Urothelium cell line (cell line): Measurements from ENCODE around the gene PSORS1C2.
A peak's percentile ranks its signal among the peaks of the same experiment; 100 is the strongest.

Experiments
- DNase-seq: peaks from one replicate; pipeline ENCODE4 v3.0.0; 2011; ENCODE audit warnings: low spot score, mixed read lengths
- FAIRE-seq: peaks from 2 replicates; lab custom pipeline; 2011; peaks lifted over from hg19 to GRCh38; lab: Jason Lieb, UNC

Gene PSORS1C2

DNA sequence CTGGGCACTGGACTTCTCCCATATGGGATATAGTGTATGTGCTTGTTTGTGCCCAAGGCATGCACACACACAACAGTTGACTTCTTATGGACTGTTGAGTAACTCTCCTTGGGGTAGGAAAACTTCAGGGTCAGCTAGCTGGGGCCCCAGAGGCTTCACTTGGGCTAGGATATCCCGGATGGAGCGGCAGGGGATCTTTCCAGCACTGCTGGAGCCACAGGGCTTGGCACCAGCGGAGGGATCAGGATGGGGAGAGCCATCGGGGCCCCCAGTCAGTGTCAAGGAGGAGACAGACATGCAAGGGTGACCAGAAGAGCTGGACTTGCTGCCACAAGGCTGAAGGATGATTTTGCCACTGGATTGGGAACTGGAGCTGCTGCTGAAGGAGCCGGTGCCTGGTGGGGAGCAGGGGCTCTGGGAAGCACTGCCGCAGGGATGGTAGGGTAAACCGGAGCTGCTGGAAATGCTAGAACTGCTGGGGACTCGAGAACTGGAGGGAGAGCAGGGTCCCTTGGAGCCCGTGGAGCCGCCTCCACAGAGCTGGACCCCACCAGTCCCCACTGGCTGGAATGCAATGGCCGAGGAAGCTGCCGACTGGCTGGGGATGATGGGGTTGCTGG, 22.8 kb downstream of the PSORS1C2 start:
- FAIRE-seq: no peak
- DNase-seq: no peak

DNA sequence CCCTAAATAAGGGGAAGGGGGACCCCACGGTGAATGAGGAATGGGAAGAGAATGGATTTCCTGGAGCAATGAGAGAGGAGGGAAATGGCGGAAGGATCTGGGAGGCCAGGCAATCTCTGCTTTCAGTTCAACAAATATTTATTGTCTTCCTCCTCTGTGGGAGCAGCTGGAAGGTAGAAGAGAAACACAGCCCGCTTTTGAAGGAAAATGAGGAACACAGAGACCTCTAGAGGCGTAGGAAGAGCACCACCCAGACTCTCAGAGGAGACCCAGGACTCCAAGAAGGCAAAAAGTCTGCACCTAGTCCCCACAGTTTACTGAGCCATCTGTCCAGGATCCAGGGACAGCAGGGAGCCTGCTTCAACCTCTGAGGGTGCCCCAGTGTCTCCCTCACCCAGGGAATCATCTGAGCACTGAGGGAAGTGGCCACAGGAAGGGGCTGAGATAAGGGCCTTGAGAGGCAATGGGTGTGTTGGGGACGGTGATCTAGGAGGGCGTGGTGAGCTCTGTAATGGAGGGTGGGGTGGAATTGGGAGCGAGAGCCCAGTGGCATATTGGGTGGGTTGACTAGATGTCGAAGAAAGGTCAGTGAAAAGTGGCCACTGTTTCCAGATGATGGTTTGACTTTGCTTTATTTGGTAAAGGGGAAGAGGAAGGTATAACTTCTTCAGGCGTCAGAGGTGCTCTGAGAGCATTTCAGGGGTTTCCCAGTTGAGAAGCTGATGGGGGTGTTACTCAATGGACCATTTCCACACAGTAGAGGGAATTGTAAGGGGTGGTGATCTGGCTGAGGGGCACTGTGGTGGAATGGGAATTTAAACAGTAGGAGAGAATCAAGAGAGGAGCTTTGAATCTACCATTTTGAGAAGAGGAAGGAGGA, 23.7 kb downstream of the PSORS1C2 start:
- FAIRE-seq: peak; percentile 66
- peak; percentile 67 for DNase-seq

DNA sequence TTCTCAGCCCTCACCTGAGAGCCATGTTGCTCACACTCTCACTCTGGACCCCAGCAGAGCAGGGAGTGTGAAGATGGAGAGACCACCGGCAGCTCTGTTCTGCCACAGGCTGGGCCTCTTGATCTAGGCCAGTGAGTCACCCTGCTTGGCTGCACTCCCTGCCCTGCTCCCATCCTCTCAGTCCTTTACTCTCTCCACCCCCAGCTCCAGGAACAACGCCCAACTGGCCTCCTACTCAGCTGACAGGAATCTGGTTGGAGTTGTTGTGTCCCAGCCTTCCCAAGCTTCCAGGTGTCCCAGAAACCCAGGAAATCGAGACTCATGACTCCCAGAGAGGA, 24.4 kb downstream of the PSORS1C2 start, which contains the start of gene PSORS1C1:
TSS of gene PSORS1C1 (plus strand) at position 260 of the 338 bp plus-strand sequence. CDS start 14,833 bp downstream, outside the sequence.
- peak; percentile 88 for DNase-seq

DNA sequence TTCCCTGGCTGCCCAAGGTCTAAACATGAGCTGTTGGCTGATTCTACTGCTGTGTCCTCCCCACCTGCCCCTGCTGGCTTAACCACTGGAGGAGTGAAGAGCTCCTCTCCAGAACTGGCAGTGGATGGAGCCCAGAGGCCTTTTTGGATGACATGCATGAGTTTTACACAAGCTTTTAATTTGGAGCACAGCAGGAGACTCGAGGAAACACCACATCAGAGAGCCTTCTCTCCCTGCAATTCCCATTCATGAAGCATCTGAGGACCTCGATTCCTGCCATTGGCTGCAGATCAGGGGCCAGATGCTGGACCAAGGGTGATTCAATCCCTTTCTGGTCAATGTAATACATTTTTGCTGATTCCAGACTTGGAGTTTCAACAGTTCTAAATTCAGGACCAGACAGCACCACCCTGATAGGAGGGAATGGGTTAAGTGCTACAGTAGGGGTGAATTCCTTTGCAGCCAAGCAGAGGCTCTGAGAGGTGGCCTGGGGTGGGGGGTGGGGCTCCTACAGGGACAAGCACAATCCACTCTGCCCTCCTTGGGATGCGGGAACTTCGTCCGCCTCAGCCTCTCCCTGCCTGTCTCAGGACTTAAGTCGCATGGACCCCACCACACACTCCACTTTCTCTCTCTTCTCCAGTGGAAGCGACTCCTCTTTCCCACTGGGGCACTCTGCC, 24.9 kb downstream of the PSORS1C2 start:
- FAIRE-seq (no peak), DNase-seq (peak; percentile 60)

More for the DNA sequence above, 24.4 kb downstream of the PSORS1C2 start, which contains the start of gene PSORS1C1:
- FAIRE-seq: peak; percentile 97

DNA sequence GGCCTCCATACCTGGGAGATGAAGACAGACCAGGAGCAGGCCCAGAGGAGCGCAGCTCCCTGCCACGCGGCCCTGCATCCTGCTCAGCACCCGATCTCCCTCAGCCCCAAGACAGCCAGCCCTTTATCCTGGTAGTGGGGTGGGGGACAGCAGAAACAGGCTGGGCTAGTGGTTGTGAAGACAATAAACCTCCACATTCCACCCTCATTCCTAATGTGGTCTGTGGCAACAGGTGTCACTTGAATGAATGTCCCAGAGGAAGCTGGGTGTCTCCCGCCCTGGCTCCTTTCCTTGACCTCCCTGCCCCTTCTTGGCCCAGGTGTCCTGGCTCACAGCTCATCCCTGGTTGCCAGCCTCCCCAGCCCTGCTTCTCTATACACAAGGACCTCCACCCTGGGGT, 26.4 kb downstream of the PSORS1C2 start, which contains the start of gene C6orf15:
TSS of gene C6orf15 (minus strand) at position 98 of the 400 bp plus-strand sequence. CDS start at position 78, 20 bp downstream.
- DNase-seq (peak; percentile 54), FAIRE-seq (peak; percentile 27)

DNA sequence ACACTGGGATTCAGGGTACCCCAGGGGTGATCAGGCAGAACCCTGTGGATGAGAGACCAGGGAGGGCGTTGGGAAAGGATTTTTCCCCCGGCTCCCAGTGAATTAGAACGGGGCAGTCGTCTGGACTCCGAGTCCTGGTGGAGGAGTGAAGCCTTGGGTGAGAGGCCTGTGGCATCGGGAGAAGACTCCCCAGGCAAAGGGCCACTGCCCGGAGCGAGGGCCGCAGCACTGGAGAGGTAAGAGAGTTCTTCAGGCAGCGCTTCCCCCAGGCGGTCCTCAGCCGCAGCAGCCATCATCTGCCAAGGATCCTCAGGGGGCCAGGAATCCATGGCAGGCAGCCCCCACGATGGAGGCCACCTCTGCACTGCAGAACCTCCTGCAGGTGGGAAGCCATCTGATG, 27.2 kb downstream of the PSORS1C2 start:
- FAIRE-seq: no peak
- DNase-seq: no peak

DNA sequence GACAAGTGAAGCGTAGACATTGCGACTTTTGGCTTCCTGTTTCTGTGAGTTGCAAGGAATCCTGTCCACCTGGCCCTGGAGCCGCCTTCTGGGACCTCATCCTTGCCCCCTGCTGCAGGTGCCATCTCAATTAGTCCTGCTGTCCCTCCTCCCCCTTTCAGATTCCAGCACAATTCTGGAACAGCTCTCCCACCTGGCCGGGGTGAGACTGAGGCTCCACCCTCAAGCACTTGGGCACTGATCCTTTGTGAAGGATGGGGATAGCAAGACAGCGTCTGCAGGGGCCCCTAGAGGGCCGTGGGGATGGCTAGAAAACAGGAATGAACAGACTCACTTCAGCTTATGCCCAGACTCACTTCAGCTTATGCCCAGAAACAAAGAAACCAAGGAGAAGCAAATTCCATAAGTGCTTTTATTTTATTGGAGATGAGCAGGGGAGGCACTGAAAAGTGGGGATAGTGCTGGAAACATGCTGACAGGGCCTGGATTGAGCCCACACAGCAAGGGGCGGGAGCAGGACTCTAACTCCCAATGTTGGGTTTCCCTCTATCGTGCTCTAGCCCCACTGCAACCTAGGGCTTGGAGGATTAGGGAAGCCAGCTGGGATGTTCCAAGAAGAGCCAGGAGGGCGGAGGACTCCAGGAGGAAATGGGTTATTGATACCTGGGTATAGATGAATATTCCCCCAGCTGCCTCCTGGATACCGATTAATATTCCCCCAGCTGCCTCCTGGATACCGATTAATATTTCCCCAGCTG, 27.9 kb downstream of the PSORS1C2 start:
- FAIRE-seq (no peak), DNase-seq (no peak)

DNA sequence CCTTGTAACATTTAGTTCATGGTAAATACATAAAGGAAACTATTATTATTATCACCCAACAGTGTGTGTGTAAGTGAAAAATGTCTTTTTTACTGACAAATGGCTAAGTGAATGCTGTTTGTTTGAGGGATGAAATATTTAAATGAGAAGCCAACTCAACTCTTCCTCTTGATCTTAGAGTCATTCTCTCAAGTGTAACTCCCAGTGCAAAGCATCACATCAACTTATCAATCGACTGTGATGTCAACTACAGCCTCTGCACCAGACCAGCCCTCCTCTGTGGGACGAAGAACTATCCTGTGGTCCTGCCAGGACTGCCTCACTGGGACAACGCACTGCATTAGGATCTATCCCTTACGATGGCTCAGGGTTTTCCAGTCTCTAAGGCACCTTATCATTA, 31.8 kb downstream of the PSORS1C2 start:
- no peak for DNase-seq
- FAIRE-seq: no peak

DNA sequence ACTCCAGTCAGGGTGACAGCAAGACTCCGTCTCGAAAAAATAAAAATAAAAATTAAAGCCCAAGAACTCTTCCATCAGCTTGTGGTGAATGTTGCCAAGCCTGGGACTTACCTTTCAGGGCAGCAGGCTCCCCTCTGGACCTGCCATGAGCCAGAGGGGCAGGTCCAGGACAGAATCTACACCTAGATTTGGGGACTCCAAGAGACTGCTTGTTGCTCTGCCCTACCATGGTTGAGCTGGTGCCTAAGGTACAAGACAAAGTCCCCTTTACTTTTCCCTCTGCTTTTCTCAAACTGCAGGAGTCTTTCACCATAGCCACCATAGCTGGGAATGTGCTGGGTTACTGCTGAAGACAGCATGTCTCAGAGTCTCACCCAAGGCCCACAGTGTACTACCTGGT, 35.7 kb downstream of the PSORS1C2 start:
- FAIRE-seq: no peak

DNA sequence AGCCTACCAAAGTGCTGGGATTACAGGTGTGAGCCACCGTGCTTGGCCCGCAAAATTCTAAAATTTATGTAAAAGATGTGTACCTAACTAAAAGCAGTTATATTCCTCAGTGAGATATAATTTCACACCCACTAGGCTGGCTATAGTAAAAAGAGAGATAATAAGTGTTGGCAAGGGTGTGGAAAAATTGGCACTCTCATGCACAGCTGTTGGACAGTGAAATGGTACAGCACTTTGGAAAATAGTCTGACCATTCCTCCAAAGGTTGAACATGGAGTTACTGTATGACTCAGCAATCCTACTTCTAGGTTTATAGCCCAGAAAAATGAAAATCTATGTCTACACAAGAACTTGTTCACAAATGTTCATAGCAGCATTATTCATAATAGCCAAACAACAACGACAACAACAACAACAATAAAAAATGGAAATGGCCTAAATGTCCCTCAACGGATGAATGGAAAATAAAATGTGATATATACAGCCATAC, 40.4 kb downstream of the PSORS1C2 start:
- no peak for DNase-seq
- no peak for FAIRE-seq

More for the DNA sequence above, 35.7 kb downstream of the PSORS1C2 start:
- no peak for DNase-seq

DNA sequence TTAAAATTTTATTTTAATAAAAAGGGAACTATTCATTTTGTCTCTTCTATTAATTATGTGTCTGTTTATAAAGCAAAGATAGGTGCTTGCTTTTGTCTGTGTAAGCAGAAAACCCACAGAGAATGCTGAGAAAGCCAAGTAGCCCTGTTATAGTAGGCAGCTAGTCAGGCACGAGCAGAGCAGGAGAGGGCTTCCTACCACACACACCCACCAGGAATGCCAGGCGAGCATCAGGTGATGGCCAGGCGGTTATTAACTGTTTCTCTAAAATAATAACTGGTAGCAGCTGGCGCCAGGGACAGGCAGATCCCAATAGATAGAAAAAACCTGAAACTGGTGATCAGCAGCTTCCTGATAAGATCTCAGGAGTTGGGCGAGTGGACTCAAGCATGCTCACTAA, 42.2 kb downstream of the PSORS1C2 start:
- no peak for FAIRE-seq
- DNase-seq: no peak

DNA sequence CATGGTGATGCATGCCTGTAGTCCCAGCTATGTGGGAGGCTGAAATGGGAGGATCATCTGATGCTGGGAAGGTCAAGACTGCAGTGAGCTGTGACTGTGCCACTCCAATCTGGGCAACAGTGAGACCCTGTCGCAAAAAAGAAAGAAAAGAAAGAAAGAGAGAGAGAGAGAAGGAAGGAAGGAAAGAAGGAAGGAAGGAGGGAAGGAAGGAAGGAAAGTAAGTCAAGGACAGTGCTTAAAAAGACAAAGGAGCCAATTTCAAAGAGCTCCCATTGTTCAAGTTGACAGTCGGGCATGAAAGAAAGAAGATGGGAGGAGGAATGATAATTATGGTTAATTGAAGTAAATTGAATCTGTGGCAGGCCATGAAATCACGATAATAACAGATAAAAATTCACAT, 42.7 kb downstream of the PSORS1C2 start:
- FAIRE-seq: no peak
- no peak for DNase-seq

DNA sequence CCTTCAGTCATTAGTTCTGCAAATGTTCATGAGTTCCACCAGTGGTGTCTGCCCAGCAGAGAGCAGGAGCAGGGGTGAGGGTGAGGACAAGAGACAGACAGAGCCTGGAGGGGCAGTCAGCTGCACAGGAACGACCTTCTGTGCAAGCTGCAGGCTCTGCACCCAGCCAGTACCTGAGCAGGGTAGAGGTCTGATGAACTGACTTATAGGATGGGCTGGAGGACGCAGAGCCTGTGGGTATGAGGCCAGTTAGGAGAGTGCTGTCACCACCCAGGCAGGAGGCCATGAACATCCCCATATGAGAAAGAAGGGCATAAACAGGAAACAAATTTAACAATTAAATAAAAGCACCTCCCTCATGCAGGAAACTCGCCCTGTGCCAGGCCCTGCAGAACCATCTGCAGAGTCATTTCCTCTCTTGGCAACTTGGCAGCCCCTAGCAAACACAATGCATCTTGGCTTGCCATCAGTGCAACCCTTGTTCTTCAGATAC, 44.4 kb downstream of the PSORS1C2 start:
- FAIRE-seq: no peak
- DNase-seq: no peak

DNA sequence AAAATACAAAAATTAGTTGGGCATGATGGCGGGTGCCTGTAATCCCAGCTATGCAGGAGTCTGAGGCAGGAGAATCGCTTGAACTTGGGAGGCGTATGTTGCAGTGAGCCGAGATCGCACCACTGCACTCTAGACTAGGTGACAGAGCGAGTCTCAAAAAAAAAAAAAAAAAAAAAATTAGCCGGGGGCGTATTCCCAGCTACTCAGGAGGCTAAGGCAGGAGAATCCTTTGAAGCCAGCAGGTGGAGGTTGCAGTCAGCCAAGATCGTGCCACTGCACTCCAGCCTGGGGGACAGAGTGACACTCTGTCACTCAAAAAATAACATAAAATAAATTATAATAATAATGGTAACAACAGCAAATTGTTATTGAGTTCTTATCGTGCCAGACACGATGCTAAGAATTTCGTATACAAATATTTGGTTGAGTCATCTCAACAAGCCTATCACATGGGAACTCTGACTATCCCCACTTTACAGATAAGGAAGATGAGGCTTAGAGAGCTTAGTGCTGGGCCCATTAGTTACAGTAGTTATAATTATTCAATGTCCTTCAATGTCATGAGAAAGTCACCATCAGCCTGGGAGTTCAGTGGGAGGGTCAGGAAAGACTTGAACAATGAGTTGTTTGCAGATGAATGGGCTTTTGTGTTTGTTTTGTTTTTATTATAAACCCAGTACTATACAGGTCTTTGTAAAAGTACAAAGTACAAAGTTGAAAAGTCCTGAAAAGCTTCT, 45.9 kb downstream of the PSORS1C2 start:
- DNase-seq (no peak), FAIRE-seq (no peak)

DNA sequence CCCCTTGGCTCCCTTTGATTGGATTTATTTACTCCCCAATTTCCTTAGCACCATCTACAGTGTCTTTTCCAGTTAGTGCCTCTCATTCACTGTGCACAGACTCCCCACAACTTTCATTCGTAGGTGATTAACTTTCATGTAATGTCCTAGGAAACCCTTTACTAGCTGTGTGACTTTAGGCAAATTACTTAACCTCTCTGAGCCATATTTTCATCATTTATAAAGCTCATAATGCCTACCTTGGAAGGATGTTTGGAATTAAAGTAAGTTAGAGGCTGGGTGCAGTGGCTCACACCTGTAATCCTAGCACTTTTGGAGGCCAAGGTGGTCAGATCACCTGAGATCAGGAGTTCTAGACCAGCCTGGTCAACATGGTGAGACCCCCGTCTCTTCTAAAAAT, 46.6 kb downstream of the PSORS1C2 start:
- FAIRE-seq (no peak), DNase-seq (no peak)

DNA sequence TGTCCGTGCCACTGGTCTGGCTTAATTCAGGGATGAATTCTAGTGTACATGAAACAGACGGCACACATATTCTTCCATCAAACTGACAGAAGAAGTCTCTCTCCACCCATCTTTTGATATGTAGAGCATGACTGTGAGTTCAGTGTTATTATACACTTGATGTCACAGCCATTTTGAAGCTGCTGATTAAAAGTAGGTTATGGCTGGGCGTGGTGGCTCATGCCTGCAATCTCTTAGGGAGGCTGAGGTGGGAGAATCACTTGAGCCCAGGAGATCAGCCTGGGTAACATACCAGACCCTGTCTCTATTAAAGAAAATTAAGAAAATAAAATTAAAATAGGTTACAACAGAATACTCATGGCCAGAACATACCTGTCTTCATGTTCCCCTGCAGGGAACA, 47.2 kb downstream of the PSORS1C2 start:
- no peak for FAIRE-seq

DNA sequence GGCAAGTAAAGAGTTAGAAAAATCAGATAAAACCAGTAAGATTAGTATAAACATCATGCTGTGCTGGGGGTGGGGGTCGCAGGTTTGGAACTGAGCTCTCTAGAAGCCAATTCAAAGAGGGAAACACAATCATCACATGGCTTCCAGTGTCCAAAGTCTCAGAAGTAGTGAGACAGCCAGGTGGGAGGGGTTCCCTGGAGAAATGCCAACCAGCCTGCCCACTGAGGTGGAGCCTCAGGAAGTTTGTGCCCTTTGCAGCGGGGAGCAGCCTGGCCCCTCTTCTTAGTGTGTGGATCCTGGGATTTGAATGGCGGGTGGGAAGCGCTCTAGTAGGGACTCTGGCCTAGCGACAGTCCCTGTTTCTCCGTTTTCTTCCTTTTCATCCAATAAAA, 47.9 kb downstream of the PSORS1C2 start:
- FAIRE-seq: no peak
- DNase-seq: no peak

More for the DNA sequence above, 47.2 kb downstream of the PSORS1C2 start:
- no peak for DNase-seq

DNA sequence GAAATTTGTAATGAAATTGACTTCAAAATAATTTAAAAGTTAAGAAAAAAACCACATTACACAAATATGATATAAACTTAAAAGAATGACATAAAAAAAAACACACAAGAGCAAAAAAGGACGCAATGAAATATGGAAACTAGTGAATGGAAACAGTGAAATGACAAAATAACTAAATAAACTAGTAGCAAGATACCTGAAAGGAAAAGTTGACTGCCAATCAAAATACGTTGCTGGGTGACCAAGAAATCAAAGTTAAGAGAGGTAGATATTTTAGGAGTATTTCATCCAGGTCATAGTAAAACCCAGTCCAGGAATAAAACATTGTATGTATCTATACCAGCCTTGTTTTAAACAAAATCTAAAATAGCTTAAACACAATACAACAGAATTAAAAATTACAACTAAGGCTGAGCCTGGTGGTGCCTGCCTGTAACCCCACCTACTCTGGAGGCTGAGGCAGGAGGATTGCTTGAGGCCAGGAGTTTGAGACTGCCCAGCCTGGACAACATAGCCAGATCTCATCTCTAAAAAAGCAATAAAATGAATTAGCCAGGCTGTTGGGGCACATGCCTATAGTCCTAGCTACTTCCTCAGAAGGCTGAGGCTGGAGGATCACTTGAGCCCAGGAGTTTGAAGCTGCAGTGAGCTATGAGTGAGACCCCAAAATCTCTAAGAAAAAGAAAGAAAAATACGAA, 48.4 kb downstream of the PSORS1C2 start:
- FAIRE-seq (no peak), DNase-seq (no peak)
